NK-92 (cell line): Measurements from ENCODE around the gene CNGB1.
"Not testable (repeated sequence)": the region's sequence is repeated elsewhere in the genome, so short reads cannot be mapped to it uniquely, and the experiment has no call there.

Experiments used
- DNase-seq: peaks from one replicate; lab custom pipeline; 2025; ENCODE audit not compliant: unreplicated experiment; lab: John Stamatoyannopoulos, UW

Gene CNGB1

GRCh38 chr16:57956270-57956808 is 14.6 kb downstream of the CNGB1 start:
- no peak for DNase-seq

GRCh38 chr16:57955572-57956188 is 15.2 kb downstream of the CNGB1 start:
- DNase-seq = no peak

GRCh38 chr16:57953857-57954256 is 17.1 kb downstream of the CNGB1 start:
- DNase-seq = no peak

GRCh38 chr16:57952909-57953308 is 18.0 kb downstream of the CNGB1 start:
- DNase-seq = no peak

- no peak for DNase-seq
These were observed 19.5 kb downstream of the CNGB1 start for GRCh38 chr16:57951204-57951960.

GRCh38 chr16:57950382-57950781 is 20.5 kb downstream of the CNGB1 start:
- no peak for DNase-seq

- no peak for DNase-seq
These were observed 21.2 kb downstream of the CNGB1 start for GRCh38 chr16:57949595-57950238.

- DNase-seq = no peak
These were observed 21.9 kb downstream of the CNGB1 start for GRCh38 chr16:57949013-57949412.

- DNase-seq = no peak
These were observed 22.9 kb downstream of the CNGB1 start for GRCh38 chr16:57948027-57948426.

- no peak for DNase-seq
These were observed 23.7 kb downstream of the CNGB1 start for GRCh38 chr16:57947261-57947660.

GRCh38 chr16:57946181-57946801 is 24.6 kb downstream of the CNGB1 start:
- DNase-seq = no peak

GRCh38 chr16:57945740-57946138 is 25.2 kb downstream of the CNGB1 start:
- no peak for DNase-seq

- DNase-seq = no peak
These were observed 25.8 kb downstream of the CNGB1 start for GRCh38 chr16:57944970-57945739.

GRCh38 chr16:57943381-57943780 is 27.5 kb downstream of the CNGB1 start:
- DNase-seq = not testable (repeated sequence)

- not testable (repeated sequence) for DNase-seq
These were observed 29.0 kb downstream of the CNGB1 start for GRCh38 chr16:57941901-57942300.

- no peak for DNase-seq
These were observed 29.8 kb downstream of the CNGB1 start for GRCh38 chr16:57941016-57941664.

- no peak for DNase-seq
These were observed 30.5 kb downstream of the CNGB1 start for GRCh38 chr16:57940382-57940966.

GRCh38 chr16:57939872-57940224 is 31.1 kb downstream of the CNGB1 start:
- no peak for DNase-seq

GRCh38 chr16:57938936-57939871 is 31.7 kb downstream of the CNGB1 start:
- no peak for DNase-seq
